ENCODE data around the gene CROCC.

Gene CROCC

GRCh38 chr1:16971341-16972188 is 49.8 kb downstream of the CROCC start:
- H3K36me3 Mint-ChIP-seq, result no peaks in the 10 kb centered on the region
- H3K9me3 Mint-ChIP-seq, result no peaks in the 10 kb centered on the region
- CTCF ChIA-PET, result interaction anchor here (1.1 to 1.3 kb wide), 2 partner anchors 11 kb away, joined by 5 to 6 read pairs; no protein-coding TSS in a partner anchor
- no peak overlapping the region for H3K27ac Mint-ChIP-seq
- no peak overlapping the region for H3K4me3 Mint-ChIP-seq
- no peaks in the 10 kb centered on the region for H3K27me3 Mint-ChIP-seq
- DNase-seq, result no peak
- H3K4me1 Mint-ChIP-seq, result no peaks in the 10 kb centered on the region

- H3K27me3 Mint-ChIP-seq, result no peaks in the 10 kb centered on the region
- no peaks in the 10 kb centered on the region for H3K9me3 Mint-ChIP-seq
- DNase-seq, result no peak
- CTCF ChIA-PET, result interaction anchor here (1.1 kb wide), 1 partner anchor 12 kb away, joined by 6 read pairs; no protein-coding TSS in a partner anchor
- no peak overlapping the region for H3K27ac Mint-ChIP-seq
- no peak overlapping the region for H3K4me3 Mint-ChIP-seq
- H3K4me1 Mint-ChIP-seq, result no peaks in the 10 kb centered on the region
- H3K36me3 Mint-ChIP-seq, result no peaks in the 10 kb centered on the region
Observed at GRCh38 chr1:16972189-16972895, 50.6 kb downstream of the CROCC start.

GRCh38 chr1:16973215-16973614 is 51.5 kb downstream of the CROCC start:
- H3K27me3 Mint-ChIP-seq, result peaks cover 6% of the 10 kb centered on the region
- no peaks in the 10 kb centered on the region for H3K36me3 Mint-ChIP-seq
- CTCF ChIA-PET, result no interaction called here
- no peak overlapping the region for H3K4me3 Mint-ChIP-seq
- no peak overlapping the region for H3K27ac Mint-ChIP-seq
- H3K4me1 Mint-ChIP-seq, result no peaks in the 10 kb centered on the region
- H3K9me3 Mint-ChIP-seq, result no peaks in the 10 kb centered on the region
- DNase-seq, result no peak

- Mint-ChIP-seq H3K9me3 (no peaks in the 10 kb centered on the region), H3K4me1 (no peaks in the 10 kb centered on the region), H3K36me3 (no peaks in the 10 kb centered on the region), H3K27me3 (peaks cover 25% of the 10 kb centered on the region), H3K27ac (no peak overlapping the region), H3K4me3 (no peak overlapping the region)
- DNase-seq, result no peak
- CTCF ChIA-PET, result interaction anchor here (1.0 kb wide), 1 partner anchor 11 kb away, joined by 3 read pairs; no protein-coding TSS in a partner anchor
Observed at GRCh38 chr1:16975211-16975610, 53.5 kb downstream of the CROCC start.

GRCh38 chr1:16975838-16976237 is 54.1 kb downstream of the CROCC start:
- H3K27me3 Mint-ChIP-seq, result peaks cover 32% of the 10 kb centered on the region
- CTCF ChIA-PET, result no interaction called here
- H3K9me3 Mint-ChIP-seq, result no peaks in the 10 kb centered on the region
- no peak for DNase-seq
- H3K4me1 Mint-ChIP-seq, result peaks cover 3% of the 10 kb centered on the region
- no peaks in the 10 kb centered on the region for H3K36me3 Mint-ChIP-seq
- H3K27ac Mint-ChIP-seq, result no peak overlapping the region
- no peak overlapping the region for H3K4me3 Mint-ChIP-seq

GRCh38 chr1:16976966-16977365 is 55.2 kb downstream of the CROCC start:
- H3K4me3 Mint-ChIP-seq, result no peak overlapping the region
- no peak for DNase-seq
- H3K9me3 Mint-ChIP-seq, result no peaks in the 10 kb centered on the region
- peaks cover 43% of the 10 kb centered on the region for H3K27me3 Mint-ChIP-seq
- CTCF ChIA-PET, result interaction anchor here (2.2 kb wide), 1 partner anchor 17 kb away, joined by 7 read pairs; no protein-coding TSS in a partner anchor
- H3K27ac Mint-ChIP-seq, result no peak overlapping the region
- H3K36me3 Mint-ChIP-seq, result peaks cover 1% of the 10 kb centered on the region
- peaks cover 9% of the 10 kb centered on the region for H3K4me1 Mint-ChIP-seq

- H3K4me1 Mint-ChIP-seq, result peaks cover 9% of the 10 kb centered on the region
- H3K36me3 Mint-ChIP-seq, result peaks cover 1% of the 10 kb centered on the region
- H3K9me3 Mint-ChIP-seq, result no peaks in the 10 kb centered on the region
- CTCF ChIA-PET, result interaction anchor here (2.2 kb wide), 1 partner anchor 17 kb away, joined by 7 read pairs; no protein-coding TSS in a partner anchor
- H3K27ac Mint-ChIP-seq, result no peak overlapping the region
- no peak for DNase-seq
- no peak overlapping the region for H3K4me3 Mint-ChIP-seq
- H3K27me3 Mint-ChIP-seq, result peaks cover 47% of the 10 kb centered on the region
Observed at GRCh38 chr1:16977377-16977776, 55.6 kb downstream of the CROCC start.

GRCh38 chr1:16978139-16978538 is 56.4 kb downstream of the CROCC start:
- H3K27me3 Mint-ChIP-seq, result peaks cover 55% of the 10 kb centered on the region
- H3K4me1 Mint-ChIP-seq, result peaks cover 9% of the 10 kb centered on the region
- DNase-seq, result no peak
- no peaks in the 10 kb centered on the region for H3K9me3 Mint-ChIP-seq
- peaks cover 1% of the 10 kb centered on the region for H3K36me3 Mint-ChIP-seq
- H3K27ac Mint-ChIP-seq, result no peak overlapping the region
- CTCF ChIA-PET, result interaction anchor here (2.2 kb wide), 1 partner anchor 18 kb away, joined by 7 read pairs; no protein-coding TSS in a partner anchor
- H3K4me3 Mint-ChIP-seq, result no peak overlapping the region

- H3K27ac Mint-ChIP-seq, result no peak overlapping the region
- H3K36me3 Mint-ChIP-seq, result peaks cover 1% of the 10 kb centered on the region
- no peaks in the 10 kb centered on the region for H3K9me3 Mint-ChIP-seq
- CTCF ChIA-PET, result interaction anchor here (2.2 kb wide), 1 partner anchor 19 kb away, joined by 7 read pairs; no protein-coding TSS in a partner anchor
- DNase-seq, result no peak
- no peak overlapping the region for H3K4me3 Mint-ChIP-seq
- H3K4me1 Mint-ChIP-seq, result peaks cover 9% of the 10 kb centered on the region
- H3K27me3 Mint-ChIP-seq, result peaks cover 62% of the 10 kb centered on the region
Observed at GRCh38 chr1:16978567-16979474, 57.1 kb downstream of the CROCC start.

- no peak for DNase-seq
- CTCF ChIA-PET, result no interaction called here
- peaks cover 1% of the 10 kb centered on the region for H3K36me3 Mint-ChIP-seq
- H3K9me3 Mint-ChIP-seq, result no peaks in the 10 kb centered on the region
- no peak overlapping the region for H3K27ac Mint-ChIP-seq
- peaks cover 9% of the 10 kb centered on the region for H3K4me1 Mint-ChIP-seq
- H3K4me3 Mint-ChIP-seq, result no peak overlapping the region
- H3K27me3 Mint-ChIP-seq, result peaks cover 62% of the 10 kb centered on the region
Observed at GRCh38 chr1:16979475-16980327, 58.0 kb downstream of the CROCC start.

- peak within 1 kb of the TSS; percentile 29 for H3K27ac Mint-ChIP-seq
- H3K4me3 Mint-ChIP-seq, result peak within 1 kb of the TSS; percentile 35
- CTCF ChIA-PET, result interaction anchor here (0.7 kb wide), 1 partner anchor 18 kb away, joined by 4 read pairs; no protein-coding TSS in a partner anchor
- peaks cover 62% of the 10 kb centered on the region for H3K27me3 Mint-ChIP-seq
- H3K36me3 Mint-ChIP-seq, result peaks cover 4% of the 10 kb centered on the region
- DNase-seq, result no peak
- H3K9me3 Mint-ChIP-seq, result no peaks in the 10 kb centered on the region
- H3K4me1 Mint-ChIP-seq, result peaks cover 9% of the 10 kb centered on the region
Observed at GRCh38 chr1:16980473-16981268, 58.9 kb downstream of the CROCC start, which contains the start of gene MFAP2. Gene MFAP2 (minus strand): TSS chr1:16980620. CDS start chr1:16978273, 2,347 bp downstream.

GRCh38 chr1:16981269-16981849 is 59.6 kb downstream of the CROCC start:
- peaks cover 62% of the 10 kb centered on the region for H3K27me3 Mint-ChIP-seq
- DNase-seq, result no peak
- peaks cover 7% of the 10 kb centered on the region for H3K36me3 Mint-ChIP-seq
- peaks cover 9% of the 10 kb centered on the region for H3K4me1 Mint-ChIP-seq
- H3K27ac Mint-ChIP-seq, result peak overlapping the region; percentile 29
- peak overlapping the region; percentile 35 for H3K4me3 Mint-ChIP-seq
- CTCF ChIA-PET, result interaction anchor here (0.7 to 1.3 kb wide), 2 partner anchors 11 to 18 kb away, joined by 4 read pairs; no protein-coding TSS in a partner anchor
- no peaks in the 10 kb centered on the region for H3K9me3 Mint-ChIP-seq
